ENCODE data around the gene TRAPPC1.

The TRAPPC1 gene

DNA sequence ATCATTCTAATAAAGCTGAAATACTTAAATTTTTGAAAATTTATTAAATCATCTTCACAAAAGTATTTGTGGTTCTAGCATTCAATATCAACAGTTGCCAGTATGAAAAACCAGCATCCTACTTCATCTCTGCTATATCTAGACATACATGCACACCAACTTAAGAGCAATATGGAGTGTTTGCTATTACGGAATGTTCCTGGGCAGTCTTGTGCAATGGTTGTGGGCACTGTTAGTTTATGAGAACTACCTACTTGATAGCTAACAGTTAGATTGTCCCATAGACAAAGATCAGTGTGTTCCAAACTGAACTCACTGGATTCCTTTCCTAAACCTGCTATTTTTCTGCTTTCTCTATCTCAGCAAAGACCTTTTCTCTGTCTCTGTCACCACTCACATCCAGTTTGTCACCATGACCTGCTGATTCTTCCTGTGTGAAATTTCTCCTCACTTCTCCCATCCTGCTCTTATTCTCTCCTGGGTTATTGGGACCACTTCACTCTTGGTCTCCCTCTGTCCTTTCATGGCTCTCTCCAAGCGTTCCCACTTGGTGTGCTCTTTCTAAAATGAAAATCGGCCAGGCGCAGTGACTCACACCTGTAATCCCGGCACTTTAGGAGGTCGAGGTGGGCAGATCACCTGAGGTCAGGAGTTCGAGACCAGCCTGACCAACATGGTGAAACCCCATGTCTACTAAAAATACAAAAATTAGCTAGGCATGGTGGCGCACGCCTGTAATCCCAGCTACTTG is 27.9 kb upstream of the TRAPPC1 start:
- TF ChIP-seq SIN3A (IDR thresholded peaks at IDR 0.05; ENCODE audit: borderline replicate concordance, insufficient read depth, low read length) (no peak), POLR2AphosphoS5 (IDR thresholded peaks at IDR 0.05; ENCODE audit: low read depth, low read length) (no peak), TAF1 (IDR thresholded peaks at IDR 0.05; ENCODE audit: borderline replicate concordance, insufficient read depth, low read length) (no peak), FOXP2 (optimal IDR thresholded peaks at IDR 0.05; ENCODE audit: borderline replicate concordance, extremely low read depth, extremely low read length, insufficient read depth) (no peak)
- TF ChIP-seq, protein P1, sequence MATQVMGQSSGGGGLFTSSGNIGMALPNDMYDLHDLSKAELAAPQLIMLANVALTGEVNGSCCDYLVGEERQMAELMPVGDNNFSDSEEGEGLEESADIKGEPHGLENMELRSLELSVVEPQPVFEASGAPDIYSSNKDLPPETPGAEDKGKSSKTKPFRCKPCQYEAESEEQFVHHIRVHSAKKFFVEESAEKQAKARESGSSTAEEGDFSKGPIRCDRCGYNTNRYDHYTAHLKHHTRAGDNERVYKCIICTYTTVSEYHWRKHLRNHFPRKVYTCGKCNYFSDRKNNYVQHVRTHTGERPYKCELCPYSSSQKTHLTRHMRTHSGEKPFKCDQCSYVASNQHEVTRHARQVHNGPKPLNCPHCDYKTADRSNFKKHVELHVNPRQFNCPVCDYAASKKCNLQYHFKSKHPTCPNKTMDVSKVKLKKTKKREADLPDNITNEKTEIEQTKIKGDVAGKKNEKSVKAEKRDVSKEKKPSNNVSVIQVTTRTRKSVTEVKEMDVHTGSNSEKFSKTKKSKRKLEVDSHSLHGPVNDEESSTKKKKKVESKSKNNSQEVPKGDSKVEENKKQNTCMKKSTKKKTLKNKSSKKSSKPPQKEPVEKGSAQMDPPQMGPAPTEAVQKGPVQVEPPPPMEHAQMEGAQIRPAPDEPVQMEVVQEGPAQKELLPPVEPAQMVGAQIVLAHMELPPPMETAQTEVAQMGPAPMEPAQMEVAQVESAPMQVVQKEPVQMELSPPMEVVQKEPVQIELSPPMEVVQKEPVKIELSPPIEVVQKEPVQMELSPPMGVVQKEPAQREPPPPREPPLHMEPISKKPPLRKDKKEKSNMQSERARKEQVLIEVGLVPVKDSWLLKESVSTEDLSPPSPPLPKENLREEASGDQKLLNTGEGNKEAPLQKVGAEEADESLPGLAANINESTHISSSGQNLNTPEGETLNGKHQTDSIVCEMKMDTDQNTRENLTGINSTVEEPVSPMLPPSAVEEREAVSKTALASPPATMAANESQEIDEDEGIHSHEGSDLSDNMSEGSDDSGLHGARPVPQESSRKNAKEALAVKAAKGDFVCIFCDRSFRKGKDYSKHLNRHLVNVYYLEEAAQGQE (IDR thresholded peaks at IDR 0.05; ENCODE audit: insufficient read depth in 1 of 2, low read depth in 2 of 2, low read length in 2 of 2) = no peak

DNA sequence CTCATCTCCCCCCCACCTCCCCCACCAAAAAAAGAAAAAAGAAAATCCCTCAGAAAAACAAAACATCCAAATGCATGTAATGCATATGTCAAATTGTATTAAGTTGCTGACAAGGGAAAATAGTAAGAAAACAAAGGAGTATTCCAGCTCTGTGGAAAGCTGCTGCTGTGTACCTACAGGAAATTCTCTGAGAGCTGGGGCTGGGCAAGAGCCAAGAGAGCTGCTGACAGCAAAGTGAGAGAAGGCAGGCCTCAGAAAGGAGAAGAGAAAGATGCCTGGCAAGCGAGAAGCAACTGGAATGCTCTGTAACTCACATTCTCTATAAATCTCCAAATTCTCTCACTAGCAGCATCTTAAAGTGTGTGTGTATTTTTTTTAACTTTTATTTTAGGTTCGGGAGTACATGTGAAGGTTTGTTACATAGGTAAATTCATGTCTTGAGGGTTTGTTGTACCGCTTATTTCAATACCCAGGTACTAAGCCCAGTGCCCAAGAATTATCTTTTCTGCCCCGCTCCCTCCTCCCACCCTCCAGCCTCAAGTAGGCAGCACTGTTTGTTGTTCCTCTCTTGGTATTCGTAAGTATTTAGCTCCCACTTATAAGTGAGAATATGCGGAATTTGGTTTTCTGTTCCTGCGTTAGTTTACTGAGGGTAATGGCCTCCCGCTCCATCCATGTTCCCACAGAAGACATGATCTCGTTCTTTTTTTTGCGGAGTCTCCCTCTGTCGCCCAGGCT is 24.7 kb upstream of the TRAPPC1 start:
- TF ChIP-seq POLR2AphosphoS5 (IDR thresholded peaks at IDR 0.05; ENCODE audit: low read depth, low read length) (no peak), FOXP2 (optimal IDR thresholded peaks at IDR 0.05; ENCODE audit: borderline replicate concordance, extremely low read depth, extremely low read length, insufficient read depth) (no peak), SIN3A (IDR thresholded peaks at IDR 0.05; ENCODE audit: borderline replicate concordance, insufficient read depth, low read length) (no peak)

DNA sequence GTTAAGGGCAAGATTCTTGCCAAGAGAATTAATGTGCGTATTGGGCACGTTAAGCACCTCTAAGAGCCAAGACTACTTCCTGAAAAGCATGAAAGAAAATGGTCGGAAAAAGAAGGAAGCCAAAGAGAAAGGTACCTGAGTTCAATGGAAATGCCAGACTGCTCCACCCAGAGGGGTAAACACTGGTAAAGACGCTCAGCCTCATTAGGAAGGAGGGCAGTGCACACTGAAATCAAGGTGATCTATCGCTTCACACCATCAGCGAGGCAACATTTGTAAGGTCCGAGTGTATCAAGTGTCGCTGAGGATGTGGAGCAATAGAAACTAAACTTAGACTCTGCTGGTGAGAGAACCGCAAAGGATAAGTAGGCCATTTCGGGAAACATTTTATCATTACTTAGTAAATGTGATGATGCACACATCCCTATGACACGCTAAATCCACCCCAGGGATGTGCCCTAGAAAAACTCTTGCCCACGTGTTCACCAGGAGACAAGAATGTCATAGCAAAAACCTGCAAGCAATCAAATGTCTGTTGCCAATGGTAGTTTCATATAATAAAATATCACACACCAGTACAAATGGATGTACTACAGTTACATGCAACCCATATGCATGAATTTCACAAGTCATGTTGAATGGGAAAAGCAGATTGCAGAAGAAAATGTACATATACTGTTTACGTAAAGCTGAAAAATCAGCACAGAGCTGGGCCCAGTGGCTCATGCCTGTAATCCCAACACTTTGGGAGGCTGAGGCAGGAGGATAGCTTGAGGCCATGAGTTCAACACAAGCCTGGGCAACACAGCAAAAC is 23.9 kb upstream of the TRAPPC1 start:
- TF ChIP-seq FOXP2 (optimal IDR thresholded peaks at IDR 0.05; ENCODE audit: borderline replicate concordance, extremely low read depth, extremely low read length, insufficient read depth) (no peak), TAF1 (IDR thresholded peaks at IDR 0.05; ENCODE audit: borderline replicate concordance, insufficient read depth, low read length) (no peak), POLR2AphosphoS5 (IDR thresholded peaks at IDR 0.05; ENCODE audit: low read depth, low read length) (no peak), SIN3A (IDR thresholded peaks at IDR 0.05; ENCODE audit: borderline replicate concordance, insufficient read depth, low read length) (no peak)
- TF ChIP-seq, protein P1 (IDR thresholded peaks at IDR 0.05; ENCODE audit: insufficient read depth in 1 of 2, low read depth in 2 of 2, low read length in 2 of 2) = no peak

DNA sequence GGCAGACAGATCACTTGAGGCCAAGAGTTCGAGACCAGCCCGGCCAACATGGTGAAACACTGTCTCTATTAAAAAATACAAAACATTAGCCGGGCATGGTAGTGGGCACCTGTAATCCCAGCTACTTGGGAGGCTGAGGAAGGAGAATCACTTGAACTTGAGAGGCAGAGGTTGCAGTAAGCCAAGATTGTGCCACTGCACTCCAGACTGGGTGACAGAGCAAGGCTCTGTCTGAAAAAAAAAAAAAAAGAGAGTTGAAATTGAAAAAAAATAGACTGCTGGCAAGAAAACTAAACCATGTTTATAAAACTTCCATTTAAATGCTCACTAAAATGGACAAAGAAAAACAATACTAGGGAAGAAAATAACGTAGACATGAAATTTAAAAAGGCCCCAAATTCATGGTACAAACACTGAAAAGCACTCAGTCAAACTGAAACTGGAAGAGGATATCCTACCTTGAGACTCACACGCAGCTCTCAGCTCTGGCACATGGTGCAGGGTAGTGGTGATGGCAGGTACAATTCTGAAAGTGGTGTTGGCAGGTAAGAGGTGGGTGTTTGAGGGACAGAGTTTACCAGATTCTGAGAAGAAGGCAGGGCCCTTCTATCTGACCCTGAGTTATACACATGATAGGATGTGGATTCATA is 19.5 kb upstream of the TRAPPC1 start:
- TF ChIP-seq, protein P1 (IDR thresholded peaks at IDR 0.05; ENCODE audit: insufficient read depth in 1 of 2, low read depth in 2 of 2, low read length in 2 of 2) = no peak
- TF ChIP-seq SIN3A (IDR thresholded peaks at IDR 0.05; ENCODE audit: borderline replicate concordance, insufficient read depth, low read length) (no peak), TAF1 (IDR thresholded peaks at IDR 0.05; ENCODE audit: borderline replicate concordance, insufficient read depth, low read length) (no peak), POLR2AphosphoS5 (IDR thresholded peaks at IDR 0.05; ENCODE audit: low read depth, low read length) (no peak), FOXP2 (optimal IDR thresholded peaks at IDR 0.05; ENCODE audit: borderline replicate concordance, extremely low read depth, extremely low read length, insufficient read depth) (no peak)

DNA sequence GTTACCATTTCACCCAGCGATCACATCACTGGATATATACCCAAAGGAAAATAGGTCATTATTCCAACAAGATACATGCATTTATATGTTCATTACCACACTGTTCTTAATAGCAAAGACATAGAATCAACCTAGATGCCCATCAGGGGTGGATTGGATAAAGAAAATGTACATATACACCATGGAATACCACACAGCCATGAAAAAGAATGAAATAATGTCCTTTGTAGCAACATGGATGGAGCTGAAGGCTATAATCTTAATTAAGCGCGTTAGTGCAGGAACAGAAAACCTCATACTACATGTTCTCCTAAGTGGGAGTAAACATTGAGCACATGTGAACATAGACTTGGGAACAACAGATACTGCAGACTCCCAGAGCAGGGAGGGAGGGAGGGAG is 18.8 kb upstream of the TRAPPC1 start:
- no peak for TF ChIP-seq TAF1 (IDR thresholded peaks at IDR 0.05; ENCODE audit: borderline replicate concordance, insufficient read depth, low read length)
- TF ChIP-seq POLR2AphosphoS5 (IDR thresholded peaks at IDR 0.05; ENCODE audit: low read depth, low read length) = no peak
- TF ChIP-seq, protein P1 (IDR thresholded peaks at IDR 0.05; ENCODE audit: insufficient read depth in 1 of 2, low read depth in 2 of 2, low read length in 2 of 2) = no peak
- TF ChIP-seq FOXP2 (optimal IDR thresholded peaks at IDR 0.05; ENCODE audit: borderline replicate concordance, extremely low read depth, extremely low read length, insufficient read depth) = no peak
- no peak for TF ChIP-seq SIN3A (IDR thresholded peaks at IDR 0.05; ENCODE audit: borderline replicate concordance, insufficient read depth, low read length)

Measured in PFSK-1 (cell line).